Nephron (organoid): ENCODE measurements around the gene MAMSTR.

ENCODE experiments used
- H3K27ac Mint-ChIP-seq, 3 experiments: 2 replicates each; pipeline ENCODE4 v1.8.0; 2020; ENCODE audit warnings: mixed read lengths in 3 of 3, mild to moderate bottlenecking in 2 of 3, moderate library complexity in 1 of 3
- H3K27me3 Mint-ChIP-seq: 2 replicates; pipeline ENCODE4 v1.8.0; 2021; ENCODE audit warnings: low read depth, mild to moderate bottlenecking, moderate library complexity, mixed read lengths
- H3K36me3 Mint-ChIP-seq: 2 replicates; pipeline ENCODE4 v1.8.0; 2020; ENCODE audit warnings: low read depth, mixed read lengths
- H3K4me1 Mint-ChIP-seq: 2 replicates; pipeline ENCODE4 v1.8.0; 2020; ENCODE audit warnings: mixed read lengths
- H3K4me3 Mint-ChIP-seq, 3 experiments: 2 replicates each; pipeline ENCODE4 v1.8.0; 2020; ENCODE audit warnings: mild to moderate bottlenecking in 3 of 3, mixed read lengths in 3 of 3, moderate library complexity in 2 of 3
- H3K9me3 Mint-ChIP-seq: 2 replicates; pipeline ENCODE4 v1.8.0; 2020; ENCODE audit warnings: mixed read lengths
- TF ChIP-seq, protein P1 (sequence below), 3 experiments: fragments of 200-600 bp; sonication (generic); IDR thresholded peaks; one replicate each; pipeline ENCODE4 v1.5.0; 2021; ENCODE audit warnings: antibody characterized with exemption in 3 of 3; ENCODE audit not compliant: unreplicated experiment in 3 of 3

The MAMSTR gene

DNA sequence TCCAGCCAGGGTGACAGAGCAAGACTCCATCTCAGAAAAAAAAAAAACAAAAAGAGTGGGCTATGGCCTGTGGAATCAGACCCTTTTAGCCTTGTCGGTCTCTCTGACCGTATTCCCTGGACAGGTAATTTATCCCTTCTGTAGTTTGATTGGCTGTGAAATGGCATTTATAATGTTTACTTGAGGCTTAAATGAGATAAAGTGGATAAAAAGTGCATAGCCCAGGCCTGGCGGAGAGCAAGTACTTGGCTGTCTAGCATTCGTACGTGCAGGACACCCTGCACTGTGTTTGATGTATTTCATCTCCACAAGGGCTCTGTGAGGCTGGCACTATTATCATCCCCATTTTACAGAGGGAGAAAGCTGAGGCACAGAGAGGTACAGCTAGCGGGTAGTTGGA is 53.7 kb downstream of the MAMSTR start:
- Mint-ChIP-seq H3K27ac (no peak overlapping the region), H3K4me3 (no peak overlapping the region), H3K36me3 (no peaks in the 10 kb centered on the region), H3K4me1 (peaks cover 4% of the 10 kb centered on the region), H3K27me3 (peaks cover 3% of the 10 kb centered on the region), H3K9me3 (no peaks in the 10 kb centered on the region)
- TF ChIP-seq, protein P1, sequence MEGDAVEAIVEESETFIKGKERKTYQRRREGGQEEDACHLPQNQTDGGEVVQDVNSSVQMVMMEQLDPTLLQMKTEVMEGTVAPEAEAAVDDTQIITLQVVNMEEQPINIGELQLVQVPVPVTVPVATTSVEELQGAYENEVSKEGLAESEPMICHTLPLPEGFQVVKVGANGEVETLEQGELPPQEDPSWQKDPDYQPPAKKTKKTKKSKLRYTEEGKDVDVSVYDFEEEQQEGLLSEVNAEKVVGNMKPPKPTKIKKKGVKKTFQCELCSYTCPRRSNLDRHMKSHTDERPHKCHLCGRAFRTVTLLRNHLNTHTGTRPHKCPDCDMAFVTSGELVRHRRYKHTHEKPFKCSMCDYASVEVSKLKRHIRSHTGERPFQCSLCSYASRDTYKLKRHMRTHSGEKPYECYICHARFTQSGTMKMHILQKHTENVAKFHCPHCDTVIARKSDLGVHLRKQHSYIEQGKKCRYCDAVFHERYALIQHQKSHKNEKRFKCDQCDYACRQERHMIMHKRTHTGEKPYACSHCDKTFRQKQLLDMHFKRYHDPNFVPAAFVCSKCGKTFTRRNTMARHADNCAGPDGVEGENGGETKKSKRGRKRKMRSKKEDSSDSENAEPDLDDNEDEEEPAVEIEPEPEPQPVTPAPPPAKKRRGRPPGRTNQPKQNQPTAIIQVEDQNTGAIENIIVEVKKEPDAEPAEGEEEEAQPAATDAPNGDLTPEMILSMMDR (IDR thresholded peaks at IDR 0.05; ENCODE audit: unreplicated experiment in 3 of 3), result no peak

DNA sequence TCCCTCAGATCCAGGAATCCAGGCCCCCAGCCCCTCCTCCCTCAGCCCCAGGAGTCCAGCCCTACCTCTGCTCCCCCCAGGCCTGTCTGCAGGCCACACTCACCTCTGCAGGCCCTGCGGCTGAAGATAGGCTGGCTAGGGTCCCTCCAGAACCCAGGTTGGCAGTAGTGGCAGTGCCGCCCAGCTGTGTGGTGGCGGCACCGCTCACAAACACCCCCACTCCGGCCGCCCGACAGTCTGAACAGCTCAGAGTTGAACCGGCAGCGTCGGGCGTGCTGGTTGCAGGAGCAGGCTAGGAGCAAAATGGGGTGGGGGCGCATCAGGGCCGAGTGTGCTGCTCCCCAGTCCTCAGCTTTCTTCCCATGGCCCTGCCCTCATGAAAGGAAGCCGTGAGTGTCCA is 55.0 kb downstream of the MAMSTR start:
- H3K4me1 Mint-ChIP-seq, result peaks cover 7% of the 10 kb centered on the region

DNA sequence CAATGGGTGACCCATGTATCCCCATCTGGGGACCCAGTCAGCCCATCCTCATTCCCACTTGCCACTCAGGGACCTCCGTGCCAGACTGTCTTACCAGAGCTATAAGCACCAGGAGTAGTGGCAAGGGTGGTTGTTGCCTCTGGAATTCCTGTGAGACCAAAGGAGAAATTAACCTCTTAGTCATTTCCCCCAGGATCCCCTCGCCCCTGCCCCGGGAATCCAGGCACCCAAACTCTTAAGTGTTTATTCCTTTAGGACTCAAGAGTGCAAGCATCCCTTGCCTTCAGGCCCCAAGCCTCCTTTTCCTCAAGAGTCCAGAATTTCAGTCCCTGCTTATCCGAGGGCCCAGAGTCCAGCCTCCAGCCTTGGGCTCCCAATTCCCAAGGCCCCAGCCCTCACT is 55.9 kb downstream of the MAMSTR start:
- H3K27me3 Mint-ChIP-seq, result peaks cover 9% of the 10 kb centered on the region
- no peak overlapping the region for H3K4me3 Mint-ChIP-seq
- no peaks in the 10 kb centered on the region for H3K9me3 Mint-ChIP-seq
- TF ChIP-seq, protein P1 (IDR thresholded peaks at IDR 0.05; ENCODE audit: unreplicated experiment in 3 of 3), result no peak
- H3K27ac Mint-ChIP-seq, result no peak overlapping the region
- no peaks in the 10 kb centered on the region for H3K36me3 Mint-ChIP-seq
- peaks cover 7% of the 10 kb centered on the region for H3K4me1 Mint-ChIP-seq

More for the DNA sequence above, 55.0 kb downstream of the MAMSTR start:
- Mint-ChIP-seq H3K9me3 (no peaks in the 10 kb centered on the region), H3K27me3 (peaks cover 3% of the 10 kb centered on the region), H3K4me3 (no peak overlapping the region), H3K27ac (no peak overlapping the region), H3K36me3 (no peaks in the 10 kb centered on the region)
- TF ChIP-seq, protein P1 (IDR thresholded peaks at IDR 0.05; ENCODE audit: unreplicated experiment in 3 of 3), result no peak
